Measurements from ENCODE around the gene GORASP2. TPM values are rescaled to one million over a fixed set of nuclear protein-coding genes. Genes with fewer than 3 reads are reported as not detected.
"Not testable (repeated sequence)": the region's sequence is repeated elsewhere in the genome, so short reads cannot be mapped to it uniquely, and the experiment has no call there.

Gene GORASP2
- total RNA-seq, 1 experiment from 2014 or later: 51.6 TPM

DNA sequence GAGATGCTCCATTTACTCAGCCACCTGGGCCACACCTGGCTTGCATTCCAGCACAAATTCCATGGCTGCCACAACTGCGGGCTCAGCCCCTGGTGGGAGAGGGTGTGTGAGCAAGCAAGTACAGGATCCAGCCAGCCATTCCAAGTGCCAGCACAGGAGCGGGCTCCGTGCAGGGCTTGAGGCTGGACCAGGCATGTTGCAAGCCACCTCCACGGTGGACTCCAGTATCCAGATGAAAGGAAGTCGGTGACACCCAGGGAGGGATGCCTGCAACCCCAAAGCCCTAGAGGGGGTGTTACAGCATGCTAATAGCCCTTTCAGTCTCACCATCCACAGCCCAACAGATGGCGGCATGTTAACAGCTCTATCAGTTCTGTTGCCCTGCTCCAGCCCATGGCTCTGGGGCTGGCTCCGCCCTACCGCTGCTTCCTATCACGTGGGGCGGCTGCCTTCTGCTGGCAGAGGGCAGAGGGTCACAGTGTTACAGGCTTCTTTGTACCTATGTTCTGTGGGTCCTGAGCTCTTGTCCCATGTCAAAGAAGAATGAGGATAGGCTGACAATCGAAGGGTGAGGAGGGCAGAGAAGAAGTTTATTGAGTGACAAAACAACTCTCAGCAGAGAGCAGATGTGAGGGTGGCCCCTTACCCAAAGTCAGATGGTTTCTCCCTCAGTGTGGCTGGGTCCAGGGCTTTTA is 11.7 kb upstream of the GORASP2 start:
- DNase-seq: no peak
- Histone ChIP-seq H3K27me3 (no peaks in the 10 kb centered on the region), H3K9me3 (no peaks in the 10 kb centered on the region), H3K4me3 (no peak overlapping the region), H3K36me3 (no peaks in the 10 kb centered on the region)

DNA sequence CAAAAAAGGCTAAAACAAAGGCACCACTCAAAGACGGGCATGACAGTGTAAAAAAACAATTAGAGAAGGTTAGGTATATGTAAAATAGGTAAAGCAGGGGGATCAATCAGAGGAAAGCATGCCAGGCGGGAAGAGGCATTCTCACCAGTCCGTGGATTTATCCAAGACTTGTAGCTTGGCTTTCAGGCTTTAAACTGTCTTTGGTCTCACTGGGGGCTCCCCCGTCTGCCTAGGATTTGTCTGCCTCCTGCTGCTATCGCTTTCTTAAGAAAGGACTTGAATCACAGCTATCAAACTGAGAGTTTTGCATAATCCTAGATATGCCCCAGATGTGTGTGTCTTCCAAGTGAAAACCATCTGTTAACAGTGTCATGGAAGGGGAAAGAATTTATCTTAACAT is 11.1 kb upstream of the GORASP2 start:
- Histone ChIP-seq H3K36me3 (no peaks in the 10 kb centered on the region), H3K4me3 (no peak overlapping the region), H3K27me3 (no peaks in the 10 kb centered on the region), H3K9me3 (no peaks in the 10 kb centered on the region)
- no peak for DNase-seq

DNA sequence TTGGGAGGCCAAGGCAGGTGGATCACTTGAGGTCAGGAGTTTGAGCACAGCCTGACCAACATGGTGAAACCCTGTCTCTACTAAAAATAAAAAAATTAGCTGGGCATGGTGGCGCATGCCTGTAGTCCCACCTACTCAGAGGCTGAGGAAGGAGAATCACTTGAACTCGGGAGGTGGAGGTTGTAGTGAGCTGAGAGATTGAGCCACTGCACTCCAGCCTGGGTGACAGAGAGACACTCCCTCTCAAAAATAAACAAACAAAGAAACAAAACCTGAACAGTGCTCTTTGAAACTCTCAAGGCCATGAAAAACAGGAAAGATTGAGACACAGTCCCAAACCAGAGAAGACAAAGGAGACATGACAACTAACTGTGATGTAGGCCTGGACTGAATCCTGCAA is 7.2 kb upstream of the GORASP2 start:
- not testable (repeated sequence) for H3K27me3 ChIP-seq, H3K36me3 ChIP-seq, DNase-seq, H3K4me3 ChIP-seq, H3K9me3 ChIP-seq

DNA sequence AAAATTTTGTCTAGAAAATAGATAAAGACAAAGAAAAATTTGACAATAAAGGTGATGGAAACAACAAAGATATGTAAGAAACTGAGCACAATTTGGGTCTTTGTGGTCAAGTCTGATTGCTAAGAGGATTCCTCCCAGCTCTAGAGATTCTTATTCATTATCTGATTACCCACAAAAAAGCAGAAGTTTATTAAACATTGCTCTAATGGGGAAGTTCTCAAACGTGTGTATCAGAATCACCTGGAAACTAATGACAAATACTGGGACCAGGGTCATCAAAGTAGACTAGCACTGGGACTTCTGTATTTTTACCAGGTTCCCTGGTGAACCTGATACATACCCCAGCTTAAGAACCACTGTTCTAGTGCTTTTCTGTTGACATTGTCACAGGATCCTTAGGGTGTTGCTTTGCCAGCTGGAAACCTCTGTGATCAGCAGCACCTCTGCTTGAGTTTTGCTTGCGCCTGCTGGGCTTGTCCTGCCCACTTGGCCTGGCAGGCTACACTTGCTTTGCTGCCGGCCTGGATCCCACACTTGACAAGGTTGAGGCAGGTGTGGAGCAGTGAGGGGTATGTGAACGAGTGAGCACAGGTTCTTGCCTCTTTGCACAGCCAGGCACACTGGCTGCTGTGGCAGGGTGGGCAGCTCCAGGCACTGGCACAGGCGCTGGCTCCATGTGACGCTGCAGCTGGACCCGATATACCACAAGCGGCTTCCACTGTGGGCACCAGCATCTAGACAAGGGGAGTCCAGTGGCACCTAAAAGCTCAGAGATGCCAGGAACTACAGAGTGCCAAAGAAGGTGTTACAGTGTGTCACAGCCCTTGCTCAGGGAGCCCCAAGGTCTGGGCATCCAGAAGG is 6.2 kb upstream of the GORASP2 start:
- no peak overlapping the region for H3K4me3 ChIP-seq
- H3K27me3 ChIP-seq: no peaks in the 10 kb centered on the region
- H3K36me3 ChIP-seq: no peaks in the 10 kb centered on the region
- DNase-seq: no peak
- no peaks in the 10 kb centered on the region for H3K9me3 ChIP-seq

DNA sequence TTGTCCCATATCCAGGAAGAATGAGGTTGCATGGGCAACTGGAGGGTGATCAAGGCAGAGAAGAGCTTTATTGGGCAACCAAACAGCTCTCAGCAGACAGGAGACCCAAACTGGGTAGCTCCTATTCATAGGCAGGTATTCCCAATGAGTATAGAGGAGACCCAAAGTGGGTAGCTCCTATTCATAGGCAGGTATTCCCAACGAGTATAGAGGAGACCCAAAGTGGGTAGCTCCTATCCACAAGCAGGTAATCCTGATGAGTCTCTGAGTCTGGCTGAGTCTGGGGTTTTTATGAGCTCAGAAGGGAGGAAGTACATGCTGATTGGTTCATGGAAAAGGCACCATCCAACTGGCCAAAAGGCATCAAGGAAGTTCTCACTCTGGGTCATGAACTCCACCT is 5.3 kb upstream of the GORASP2 start:
- Histone ChIP-seq H3K9me3 (no peaks in the 10 kb centered on the region), H3K36me3 (no peaks in the 10 kb centered on the region), H3K27me3 (no peaks in the 10 kb centered on the region), H3K4me3 (no peak overlapping the region)
- no peak for DNase-seq

DNA sequence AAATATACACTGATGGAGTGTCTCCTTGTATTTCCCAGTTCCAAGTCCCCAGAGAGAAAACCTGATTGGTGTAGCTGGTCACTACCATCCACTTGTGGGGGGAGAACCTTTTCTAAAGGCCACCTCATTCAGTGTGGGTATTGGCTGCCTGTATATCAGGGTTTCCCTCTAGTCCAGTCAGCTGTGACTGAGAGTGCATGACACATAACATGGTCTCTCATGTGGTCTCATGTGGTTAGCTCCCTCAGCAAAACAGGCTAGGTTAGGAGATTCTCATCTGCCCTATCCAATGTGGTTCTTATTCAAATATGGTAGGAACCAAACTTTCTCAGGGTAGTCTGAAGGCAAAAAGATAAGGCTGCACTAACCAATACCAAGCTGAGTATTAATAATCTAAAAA is 4.1 kb upstream of the GORASP2 start:
- Histone ChIP-seq H3K9me3 (no peaks in the 10 kb centered on the region), H3K4me3 (no peak overlapping the region), H3K27me3 (no peaks in the 10 kb centered on the region), H3K36me3 (peaks cover 2% of the 10 kb centered on the region; the same call in 1 of the 2 replicates)
- DNase-seq: no peak

DNA sequence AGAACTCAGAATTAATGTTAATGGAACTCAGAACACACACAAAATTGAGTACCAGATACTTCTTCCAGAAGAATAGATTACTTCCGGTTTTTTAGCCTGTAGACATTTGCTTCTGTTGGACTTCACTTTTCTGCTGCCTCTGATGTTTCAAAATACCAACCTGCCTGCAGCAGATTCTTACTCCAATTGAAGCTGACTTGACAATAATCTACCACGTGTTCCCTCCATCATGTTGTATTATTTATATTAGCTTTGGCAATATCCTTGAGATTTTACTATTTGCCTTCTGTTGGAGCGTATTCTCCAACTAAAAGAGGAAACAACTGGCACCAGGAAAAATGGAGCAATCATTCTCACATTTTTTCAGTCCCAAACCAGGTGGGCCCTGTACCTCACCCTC is 3.1 kb upstream of the GORASP2 start:
- no peaks in the 10 kb centered on the region for H3K27me3 ChIP-seq
- peaks cover 10% of the 10 kb centered on the region for H3K36me3 ChIP-seq
- H3K4me3 ChIP-seq: no peak overlapping the region
- H3K9me3 ChIP-seq: no peaks in the 10 kb centered on the region
- no peak for DNase-seq

DNA sequence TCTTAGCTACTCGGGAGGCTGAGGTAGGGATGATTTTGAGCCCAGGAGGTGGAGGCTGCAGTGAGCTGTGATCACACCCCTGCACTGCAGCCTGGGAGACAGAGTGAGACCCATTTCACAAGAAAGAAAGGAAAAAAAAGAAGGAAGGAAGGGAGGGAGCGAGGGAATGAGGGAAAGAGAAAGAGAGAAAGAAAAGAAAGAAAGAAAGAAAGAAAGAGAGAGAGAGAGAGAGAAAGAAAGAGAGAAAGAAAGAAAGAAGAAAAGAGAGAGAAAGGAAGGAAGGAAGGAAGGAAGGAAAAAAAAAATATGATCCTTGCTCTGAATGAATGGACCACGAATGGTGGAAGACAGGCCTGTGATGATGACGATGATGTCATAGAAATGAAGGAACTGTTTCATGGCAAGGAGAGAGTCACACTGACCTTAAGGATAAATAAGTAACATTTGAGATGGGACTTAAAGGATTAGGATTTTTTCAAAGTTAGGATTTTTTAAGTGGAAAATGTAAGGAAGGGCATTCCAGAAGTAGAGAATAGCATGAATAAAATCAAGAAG is 2.2 kb upstream of the GORASP2 start:
- no peak for DNase-seq
- Histone ChIP-seq H3K4me3 (no peak overlapping the region), H3K36me3 (peaks cover 19% of the 10 kb centered on the region), H3K27me3 (no peaks in the 10 kb centered on the region), H3K9me3 (no peaks in the 10 kb centered on the region)

DNA sequence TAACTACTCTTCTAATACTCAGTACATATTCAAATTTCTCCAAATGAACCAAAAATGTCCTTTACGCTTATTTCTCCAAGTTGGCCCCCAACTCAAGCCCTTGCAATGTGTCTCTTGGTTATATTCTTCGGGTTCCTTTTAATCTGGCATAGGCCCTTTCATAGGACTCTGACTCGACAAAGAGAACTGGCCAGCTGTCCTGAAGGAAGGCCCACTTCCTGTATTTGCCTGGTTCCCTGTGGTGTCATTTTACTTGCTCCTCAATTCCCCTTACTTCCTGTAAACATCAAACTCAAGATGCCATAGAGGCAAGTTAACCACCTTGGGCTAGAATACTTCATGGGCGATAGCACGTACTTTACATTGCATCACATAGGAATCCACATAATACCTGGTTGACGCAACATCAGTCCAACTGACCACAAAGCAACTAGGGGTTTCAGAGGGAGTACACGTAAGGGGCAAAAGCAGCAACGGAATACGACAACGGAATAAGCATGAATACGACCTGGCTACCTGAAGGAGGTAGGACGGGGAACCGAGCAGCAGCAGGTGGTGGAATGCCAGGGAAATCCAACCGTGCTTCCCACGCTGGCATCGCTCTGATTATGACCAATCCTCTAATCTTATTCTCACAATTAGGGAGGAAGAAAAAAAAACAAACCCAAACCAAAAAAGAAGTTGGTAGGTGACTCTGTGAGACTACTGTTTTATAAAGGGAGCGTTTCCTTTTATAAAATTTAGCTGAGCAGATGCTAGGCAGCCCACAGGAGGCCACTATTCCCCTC is 823 bp upstream of the GORASP2 start:
- Histone ChIP-seq H3K27me3 (no peaks in the 10 kb centered on the region), H3K4me3 (peak overlapping the region; percentile 90), H3K9me3 (no peaks in the 10 kb centered on the region), H3K36me3 (peaks cover 29% of the 10 kb centered on the region)
- DNase-seq: peak; percentile 24

DNA sequence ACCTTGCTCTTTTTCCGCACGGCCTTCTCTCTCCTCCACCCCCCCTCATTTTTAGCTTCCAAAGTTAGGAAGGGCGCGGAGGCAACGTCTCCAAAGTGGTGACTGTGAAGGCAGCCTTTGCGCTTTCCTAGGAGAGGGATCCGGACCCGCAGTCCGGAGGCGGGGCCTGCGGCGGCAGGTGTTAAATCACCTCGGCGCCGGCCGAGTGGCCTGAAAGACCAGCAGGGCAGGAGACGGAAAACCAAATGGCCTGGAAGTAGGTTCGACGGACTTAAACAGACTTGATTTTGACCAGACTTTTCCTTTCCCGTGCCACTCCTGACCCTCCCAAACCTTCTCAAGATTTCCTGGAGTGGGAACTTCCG is 615 bp downstream of the GORASP2 start:
- Histone ChIP-seq H3K27me3 (no peaks in the 10 kb centered on the region), H3K9me3 (no peaks in the 10 kb centered on the region), H3K36me3 (peaks cover 39% of the 10 kb centered on the region), H3K4me3 (peak overlapping the region; percentile 90)
- peak; percentile 50 for DNase-seq

DNA sequence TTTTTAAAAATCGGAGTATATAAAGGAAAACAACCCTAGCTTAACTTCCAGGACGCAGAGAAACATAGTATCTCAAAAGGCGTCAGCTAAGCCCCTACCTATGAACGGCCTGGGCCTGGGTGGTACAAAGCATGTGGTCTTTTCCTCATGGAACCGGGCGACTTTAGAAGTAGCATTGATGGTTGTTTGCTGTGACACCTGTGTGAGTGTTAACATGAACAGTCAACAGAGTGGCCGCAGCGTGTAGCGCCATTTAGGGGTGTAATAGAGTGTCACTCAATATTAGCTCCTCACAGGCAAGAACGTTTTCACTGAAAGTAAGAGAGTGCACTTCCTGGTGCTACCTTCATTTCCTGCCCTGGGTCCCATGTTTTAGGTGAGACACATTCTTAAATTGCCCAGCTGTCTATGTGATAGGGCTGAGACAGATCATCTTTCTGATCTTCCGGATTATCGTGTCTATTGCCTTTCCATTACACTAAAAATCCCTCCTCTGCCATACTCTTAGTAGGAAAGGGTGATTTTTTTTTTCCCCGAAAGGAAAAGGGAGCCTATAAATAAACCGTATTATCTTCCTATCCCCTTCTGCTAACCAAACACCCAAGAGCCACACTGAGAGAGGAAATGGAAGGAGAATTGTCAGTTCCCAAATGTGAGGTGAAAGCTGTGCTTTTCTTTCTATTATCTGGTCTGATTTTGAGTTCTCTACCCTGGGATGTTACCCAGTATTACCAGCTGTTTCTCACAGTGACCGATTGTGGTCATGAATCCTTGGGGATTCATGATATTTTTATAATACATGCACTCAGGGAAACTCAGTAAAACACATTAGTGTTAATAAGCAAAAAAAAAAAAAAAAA is 1.3 kb downstream of the GORASP2 start:
- peak; percentile 12 for DNase-seq
- Histone ChIP-seq H3K36me3 (peaks cover 41% of the 10 kb centered on the region), H3K27me3 (no peaks in the 10 kb centered on the region), H3K9me3 (no peaks in the 10 kb centered on the region), H3K4me3 (peak overlapping the region; percentile 90)

DNA sequence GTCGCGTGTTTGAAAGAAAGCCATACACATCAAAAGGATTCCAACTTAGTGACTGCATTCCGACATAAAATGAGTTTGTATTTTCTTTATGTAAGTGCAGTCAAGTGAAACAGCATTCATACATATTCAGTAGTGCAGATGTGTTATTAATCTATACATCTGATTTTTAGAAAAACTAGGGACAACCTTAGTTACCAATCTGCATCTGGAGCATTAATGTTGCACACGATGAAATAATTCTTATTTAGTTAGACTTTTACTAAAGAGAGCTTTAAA is 1.9 kb downstream of the GORASP2 start:
- Histone ChIP-seq H3K27me3 (no peaks in the 10 kb centered on the region), H3K9me3 (no peaks in the 10 kb centered on the region), H3K36me3 (peaks cover 45% of the 10 kb centered on the region), H3K4me3 (peak overlapping the region; percentile 90)
- DNase-seq: no peak

DNA sequence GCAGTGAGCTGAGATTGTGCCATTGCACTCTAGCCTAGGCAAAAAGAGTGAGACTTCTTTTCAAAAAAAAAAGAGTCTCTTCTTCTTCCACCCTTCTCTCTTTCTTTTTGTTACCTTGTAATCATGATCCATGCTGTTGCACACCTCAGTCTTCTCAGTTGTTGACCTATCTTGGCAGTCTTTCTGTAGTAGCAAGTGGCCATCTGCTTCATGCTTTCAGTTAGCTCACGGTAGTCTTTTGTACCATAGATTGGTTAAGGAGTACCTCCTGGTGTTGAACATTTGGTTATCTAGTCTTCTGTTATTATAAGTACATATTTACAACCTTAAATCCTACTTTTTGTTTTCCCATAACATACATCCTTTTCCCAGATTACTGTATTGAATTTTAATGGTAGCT is 3.1 kb downstream of the GORASP2 start:
- H3K36me3 ChIP-seq: peaks cover 52% of the 10 kb centered on the region
- no peak for DNase-seq
- no peaks in the 10 kb centered on the region for H3K9me3 ChIP-seq
- H3K4me3 ChIP-seq: no peak overlapping the region
- no peaks in the 10 kb centered on the region for H3K27me3 ChIP-seq

DNA sequence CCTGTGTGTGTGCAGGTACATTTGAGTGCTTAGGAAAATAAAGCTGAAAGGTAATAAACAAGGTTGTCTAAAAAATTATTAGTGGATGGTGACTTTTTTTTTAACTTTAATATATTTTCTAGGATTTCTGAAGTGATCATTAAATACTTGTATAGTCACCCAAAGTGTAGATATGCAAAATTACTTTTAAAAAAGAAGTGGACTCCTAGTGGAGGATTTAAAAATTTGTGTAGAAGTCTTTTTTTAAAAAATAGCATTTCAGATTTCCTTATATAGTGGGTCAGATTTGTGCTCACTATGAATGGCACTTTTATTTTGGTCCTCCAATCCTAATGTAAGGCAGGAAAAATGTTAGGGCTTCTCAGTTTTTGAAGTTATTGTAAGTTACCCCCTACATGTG is 3.9 kb downstream of the GORASP2 start:
- Histone ChIP-seq H3K27me3 (no peaks in the 10 kb centered on the region), H3K36me3 (peaks cover 57% of the 10 kb centered on the region), H3K9me3 (no peaks in the 10 kb centered on the region), H3K4me3 (no peak overlapping the region)
- no peak for DNase-seq

DNA sequence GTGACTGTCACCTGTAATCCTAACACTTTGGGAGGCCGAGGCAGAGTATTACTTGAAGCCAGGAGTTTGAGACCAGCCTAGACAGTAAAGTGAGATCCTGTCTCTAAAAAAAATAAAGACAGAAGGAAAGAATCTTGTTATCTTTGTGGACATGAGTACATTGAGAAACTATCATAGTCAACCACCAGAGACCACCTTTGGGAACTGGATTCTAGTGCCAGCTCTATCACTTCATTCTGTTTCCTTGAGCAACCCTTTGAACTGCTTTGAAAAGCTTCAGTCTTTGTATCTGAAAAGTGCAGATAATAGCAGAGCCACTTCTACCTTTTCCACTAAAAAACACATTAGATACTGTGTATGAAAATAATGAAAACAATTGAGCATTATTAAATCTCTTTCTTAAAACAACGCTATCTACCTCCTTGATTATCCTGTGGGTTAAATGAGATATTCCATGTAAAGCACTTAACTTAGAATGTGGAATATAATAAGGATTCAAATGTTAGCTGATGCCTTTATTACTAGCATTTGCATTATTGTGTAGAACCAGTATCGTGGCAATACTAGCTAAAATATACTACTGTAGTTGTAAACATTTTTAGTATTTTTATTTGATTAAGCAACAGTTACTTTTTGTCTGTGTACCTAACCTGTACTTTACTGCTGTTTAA is 8.8 kb downstream of the GORASP2 start:
- Histone ChIP-seq H3K4me3 (no peak overlapping the region), H3K27me3 (no peaks in the 10 kb centered on the region), H3K36me3 (peaks cover 53% of the 10 kb centered on the region), H3K9me3 (no peaks in the 10 kb centered on the region)
- no peak for DNase-seq

DNA sequence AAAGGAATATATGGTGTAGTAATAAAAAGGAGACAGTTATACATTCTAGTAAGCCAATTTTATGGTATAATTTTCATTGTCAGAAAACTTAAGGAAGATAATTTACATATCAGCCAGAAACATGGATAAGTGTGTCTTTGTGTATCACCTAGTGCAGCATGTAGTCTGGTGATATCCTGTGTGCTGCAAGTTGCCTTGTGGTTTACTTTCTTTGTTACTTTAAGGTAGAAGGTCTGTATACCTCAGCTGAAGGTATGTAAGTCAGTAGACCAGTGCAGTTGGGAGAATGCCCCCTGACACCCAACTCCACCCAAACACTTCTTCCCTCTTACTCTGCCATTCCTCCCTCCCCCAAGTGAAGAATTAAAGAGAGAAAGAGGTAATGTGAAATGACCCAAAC is 11.0 kb downstream of the GORASP2 start:
- Histone ChIP-seq H3K36me3 (peaks cover 45% of the 10 kb centered on the region), H3K27me3 (no peaks in the 10 kb centered on the region), H3K4me3 (no peak overlapping the region), H3K9me3 (no peaks in the 10 kb centered on the region)
- no peak for DNase-seq

Data from MG63 (cell line).